Smooth muscle cell (in vitro differentiated cells): Measurements from ENCODE around the gene VWA7. TPM values are rescaled to one million over a fixed set of nuclear protein-coding genes. Genes with fewer than 3 reads are reported as not detected.

Source experiments
- DNase-seq: peaks from one replicate; lab custom pipeline; 2025; ENCODE audit not compliant: unreplicated experiment; lab: John Stamatoyannopoulos, UW
- H2AFZ ChIP-seq: fragments of 200-600 bp; sonication (generic); 2 replicates; pipeline ENCODE4 v1.6.0; 2016; ENCODE audit warnings: antibody characterized with exemption, low read depth, mild to moderate bottlenecking
- H3F3A ChIP-seq: fragments of 200-600 bp; sonication (generic); 2 replicates; pipeline ENCODE4 v1.6.0; 2017; ENCODE audit warnings: antibody characterized with exemption, low read depth
- H3K27ac ChIP-seq: fragments of 200-600 bp; sonication (generic); 2 replicates; pipeline ENCODE4 v1.5.1; 2016; ENCODE audit warnings: low read depth, mild to moderate bottlenecking
- H3K27me3 ChIP-seq: fragments of 200-600 bp; sonication (generic); 2 replicates; pipeline ENCODE4 v1.6.1; 2016; ENCODE audit warnings: low read depth, mild to moderate bottlenecking
- H3K36me3 ChIP-seq: fragments of 200-600 bp; sonication (generic); 2 replicates; pipeline ENCODE4 v1.5.1; 2016; ENCODE audit warnings: low read depth
- H3K4me1 ChIP-seq: fragments of 200-600 bp; sonication (generic); 2 replicates; pipeline ENCODE4 v1.5.1; 2016; ENCODE audit warnings: low read depth
- H3K4me2 ChIP-seq: fragments of 200-600 bp; sonication (generic); 2 replicates; pipeline ENCODE4 v1.6.0; 2016; ENCODE audit warnings: mild to moderate bottlenecking
- H3K4me3 ChIP-seq: fragments of 200-600 bp; sonication (generic); 2 replicates; pipeline ENCODE4 v1.5.1; 2016; ENCODE audit warnings: mild to moderate bottlenecking
- H3K79me2 ChIP-seq: fragments of 200-600 bp; sonication (generic); 2 replicates; pipeline ENCODE4 v1.6.0; 2016; ENCODE audit warnings: low read depth, mild to moderate bottlenecking
- H3K9ac ChIP-seq: fragments of 200-600 bp; sonication (generic); 2 replicates; pipeline ENCODE4 v1.6.0; 2016; ENCODE audit warnings: low read depth
- H3K9me3 ChIP-seq: fragments of 200-600 bp; sonication (generic); replicated peaks from 2 replicates; pipeline ENCODE4 v1.5.1; 2016; ENCODE audit warnings: low read depth
- H4K20me1 ChIP-seq: fragments of 200-600 bp; sonication (generic); 2 replicates; pipeline ENCODE4 v1.6.0; 2016; ENCODE audit warnings: low read depth
- CTCF ChIP-seq: fragments of 200-600 bp; sonication (generic); IDR thresholded peaks from 2 replicates; pipeline ENCODE4 v1.5.1; 2017; ENCODE audit warnings: borderline replicate concordance, mild to moderate bottlenecking, antibody characterized with exemption; ENCODE audit not compliant: insufficient read depth, poor library complexity, severe bottlenecking
- WGBS: methylation state at CpG from one replicate; pipeline ENCODE4 v1.1.7; 2016; ENCODE audit warnings: low lambda C conversion rate; 5-methylcytosine and 5-hydroxymethylcytosine counted together
- polyA plus RNA-seq: library from polyadenylated mRNA; unstranded; fragments of >200 nt; fragmentation: Nextera tagmentation; extraction: Ambion mirVana; gene quantifications from 2 replicates; pipeline ENCODE4 v1.2.1, GENCODE V29; 2016
- total RNA-seq: library from RNA; depleted of rRNA; stranded (reverse); fragments of >200 nt; gene quantifications from 2 replicates; pipeline ENCODE4 v1.2.3, GENCODE V29; 2014

The VWA7 gene
- total and polyA plus RNA-seq, 2 experiments from 2014 or later: 0.08 to 0.58 TPM

- TF ChIP-seq CTCF: no peak
- WGBS: 43% methylated on average over 35 of the region's 36 CpGs
- Histone ChIP-seq H3K36me3 (no peaks in the 10 kb centered on the region), H3K4me3 (peak within 1 kb of the TSS; percentile 89), H3K9ac (peak within 1 kb of the TSS; percentile 48), H3F3A (peaks cover 44% of the 10 kb centered on the region), H3K4me1 (peaks cover 14% of the 10 kb centered on the region), H3K27me3 (no peaks in the 10 kb centered on the region), H3K4me2 (peak within 1 kb of the TSS; percentile 95), H2AFZ (no peak within 1 kb of the TSS), H4K20me1 (peaks cover 45% of the 10 kb centered on the region), H3K9me3 (no peaks in the 10 kb centered on the region), H3K27ac (peak within 1 kb of the TSS; percentile 79), H3K79me2 (peaks cover 24% of the 10 kb centered on the region)
- no peak for DNase-seq
These were observed 48.2 kb downstream of the VWA7 start, which contains the start of gene DDAH2 for GRCh38 chr6:31728767-31729514. Gene DDAH2 (minus strand): TSS chr6:31729299. CDS start chr6:31729161, 138 bp downstream.

- no peak overlapping the region for H3K27ac ChIP-seq
- H3K79me2 ChIP-seq: peaks cover 14% of the 10 kb centered on the region
- 95% methylated on average over 40 of the region's 41 CpGs for WGBS
- H3K9ac ChIP-seq: no peak overlapping the region
- H3F3A ChIP-seq: peaks cover 36% of the 10 kb centered on the region
- no peaks in the 10 kb centered on the region for H3K36me3 ChIP-seq
- peaks cover 36% of the 10 kb centered on the region for H4K20me1 ChIP-seq
- no peak overlapping the region for H3K4me3 ChIP-seq
- no peak for DNase-seq
- H2AFZ ChIP-seq: no peak overlapping the region
- H3K9me3 ChIP-seq: no peaks in the 10 kb centered on the region
- no peak for TF ChIP-seq CTCF
- peak overlapping the region; percentile 95 for H3K4me2 ChIP-seq
- no peaks in the 10 kb centered on the region for H3K27me3 ChIP-seq
- peaks cover 12% of the 10 kb centered on the region for H3K4me1 ChIP-seq
These were observed 49.1 kb downstream of the VWA7 start for GRCh38 chr6:31727717-31728671.

DNA sequence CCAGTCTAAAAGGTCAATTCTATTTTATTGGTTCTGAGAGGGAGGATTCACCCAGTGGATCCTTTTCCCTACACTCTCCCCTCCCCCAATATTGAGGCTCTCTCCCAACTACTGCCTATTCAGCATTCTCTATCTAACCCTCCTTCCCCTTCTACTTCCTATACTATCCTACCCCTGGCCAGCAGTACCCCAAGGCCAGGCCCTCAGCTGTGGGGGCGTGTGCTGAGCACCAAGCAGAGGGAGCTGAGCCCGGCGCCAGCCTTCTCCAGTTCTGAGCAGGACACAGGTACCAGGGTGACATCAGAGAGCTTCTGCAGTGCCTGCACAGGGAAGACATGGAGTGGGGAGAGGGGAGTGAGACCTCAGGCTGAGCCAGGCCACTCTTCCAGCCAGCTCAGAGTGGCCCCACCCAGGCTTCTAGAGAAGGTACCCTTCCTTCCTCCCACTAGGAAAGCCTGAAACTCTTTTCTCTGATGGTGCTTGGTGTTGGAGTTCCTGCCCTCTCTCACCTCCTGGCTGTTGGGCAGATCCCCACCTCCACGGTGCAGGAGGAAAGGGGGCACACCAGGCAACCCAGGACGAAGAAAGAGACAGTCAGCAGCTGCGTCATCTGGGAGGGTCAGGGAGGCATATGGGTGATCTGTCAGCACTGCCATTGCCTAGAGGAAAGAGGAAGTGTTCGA lies 50.0 kb downstream of the VWA7 start:
- no peak for DNase-seq
- no peak overlapping the region for H3K4me2 ChIP-seq
- H3F3A ChIP-seq: peaks cover 30% of the 10 kb centered on the region
- peaks cover 12% of the 10 kb centered on the region for H3K4me1 ChIP-seq
- no peak overlapping the region for H3K4me3 ChIP-seq
- WGBS: 96% methylated on average over 7 of the region's 7 CpGs
- peaks cover 27% of the 10 kb centered on the region for H4K20me1 ChIP-seq
- no peak overlapping the region for H2AFZ ChIP-seq
- TF ChIP-seq CTCF: no peak
- H3K79me2 ChIP-seq: peaks cover 7% of the 10 kb centered on the region
- H3K9ac ChIP-seq: no peak overlapping the region
- H3K27me3 ChIP-seq: no peaks in the 10 kb centered on the region
- no peak overlapping the region for H3K27ac ChIP-seq
- H3K36me3 ChIP-seq: no peaks in the 10 kb centered on the region
- no peaks in the 10 kb centered on the region for H3K9me3 ChIP-seq
